OCI-LY7 (cell line): Measurements from ENCODE around the gene TTC24. TPM values are rescaled to one million over a fixed set of nuclear protein-coding genes. Genes with fewer than 3 reads are reported as not detected.

Experiments used
- BruUV-seq: library from RNA; stranded (reverse); fragments of 400-500 nt; replicated peaks from 2 replicates; lab custom pipeline; 2021; lab: Mats Ljungman, UMichigan
- CTCF ChIA-PET: fragments of 300-600 bp; sonication (Branson Sonifier 250); formaldehyde crosslinking; loops from one replicate; lab custom pipeline; 2022; ENCODE audit warnings: antibody characterized with exemption; ENCODE audit not compliant: unreplicated experiment; lab: Charles Lee
- POLR2A ChIA-PET: fragments of 300-600 bp; sonication (Branson Sonifier 250); formaldehyde crosslinking; loops from one replicate; lab custom pipeline; 2022; ENCODE audit warnings: antibody characterized with exemption; lab: Charles Lee
- DNase-seq: peaks from one replicate; pipeline ENCODE4 v3.0.0-alpha.2; 2015; ENCODE audit warnings: low spot score
- H2AFZ ChIP-seq: fragments of 200-600 bp; sonication (generic), shearing (Covaris generic); 2 replicates; pipeline ENCODE4 v1.6.1; 2014; ENCODE audit warnings: mild to moderate bottlenecking, antibody characterized with exemption, low read length, moderate library complexity
- H3K27ac ChIP-seq: fragments of 200-600 bp; sonication (generic); 2 replicates; pipeline ENCODE4 v1.5.1; 2014; ENCODE audit warnings: mixed run types, low read depth, mild to moderate bottlenecking, moderate library complexity, low read length, inconsistent platforms; ENCODE audit not compliant: poor library complexity, severe bottlenecking
- H3K36me3 ChIP-seq: fragments of 200-600 bp; sonication (generic); 2 replicates; pipeline ENCODE4 v1.6.1; 2014; ENCODE audit warnings: mild to moderate bottlenecking, antibody characterized with exemption, low read length, moderate library complexity, mixed read lengths; ENCODE audit not compliant: insufficient read depth
- H3K4me1 ChIP-seq: fragments of 200-600 bp; sonication (generic); 2 replicates; pipeline ENCODE4 v1.5.1; 2014; ENCODE audit warnings: mild to moderate bottlenecking, low read length; ENCODE audit not compliant: insufficient read depth, poor library complexity, severe bottlenecking
- H3K4me2 ChIP-seq: fragments of 200-600 bp; sonication (generic); 2 replicates; pipeline ENCODE4 v1.6.1; 2014; ENCODE audit warnings: mild to moderate bottlenecking, low read length
- H3K4me3 ChIP-seq: fragments of 200-600 bp; sonication (generic); 2 replicates; pipeline ENCODE4 v1.5.1; 2014; ENCODE audit warnings: mild to moderate bottlenecking, low read depth, low read length; ENCODE audit not compliant: poor library complexity, severe bottlenecking
- H3K79me2 ChIP-seq: fragments of 200-600 bp; sonication (generic); 2 replicates; pipeline ENCODE4 v1.6.1; 2016; ENCODE audit warnings: low read depth, mild to moderate bottlenecking, low read length, moderate library complexity, mixed read lengths; ENCODE audit not compliant: insufficient read depth
- H3K9me2 ChIP-seq: fragments of 200-600 bp; sonication (generic); 2 replicates; pipeline ENCODE4 v1.6.1; 2016; ENCODE audit warnings: mild to moderate bottlenecking, low read length, mixed read lengths; ENCODE audit not compliant: insufficient read depth
- H3K9me3 ChIP-seq: fragments of 200-600 bp; sonication (generic); 2 replicates; pipeline ENCODE4 v1.6.1; 2014; ENCODE audit warnings: mild to moderate bottlenecking, mixed run types, low read length, mixed read lengths
- H4K20me1 ChIP-seq: fragments of 200-600 bp; sonication (generic); 2 replicates; pipeline ENCODE4 v1.6.1; 2014; ENCODE audit warnings: mild to moderate bottlenecking, antibody characterized with exemption, low read length, moderate library complexity, mixed read lengths; ENCODE audit not compliant: insufficient read depth
- CTCF ChIP-seq: fragments of 200-600 bp; sonication (generic); conservative IDR thresholded peaks from 2 replicates; pipeline ENCODE4 v1.5.1; 2014; ENCODE audit warnings: mild to moderate bottlenecking, antibody characterized with exemption, low read length, moderate library complexity, mixed read lengths
- EZH2phosphoT487 ChIP-seq: fragments of 200-600 bp; sonication (generic); IDR thresholded peaks from 2 replicates; pipeline ENCODE4 v1.6.1; 2018; ENCODE audit warnings: low read depth, borderline replicate concordance, mild to moderate bottlenecking, mixed run types, antibody characterized with exemption, low read length, moderate library complexity, mixed read lengths
- intact Hi-C: fragments of 100-400 bp; cut with micrococcal nuclease; formaldehyde crosslinking; loops from one replicate; pipeline ENCODE4 v1.10.0; 2022; ENCODE audit not compliant: unreplicated experiment
- total RNA-seq, 2 experiments: library from RNA; depleted of rRNA in 1 of 2; stranded (reverse); fragments of >200 nt in 1 of 2; shearing (Covaris generic) in 1 of 2; gene quantifications; 2 replicates each; pipeline ENCODE4 v1.2.3, GENCODE V29; 2014 to 2022

Gene TTC24
- total RNA-seq, 2 experiments from 2014 or later, result 2.8 to 11.9 TPM

GRCh38 chr1:156612666-156613065 is 33.1 kb downstream of the TTC24 start:
- DNase-seq, result no peak
- intact Hi-C loops, result no loop called here
- H3K9me3 ChIP-seq, result no peaks in the 10 kb centered on the region

GRCh38 chr1:156615946-156616345 is 36.4 kb downstream of the TTC24 start:
- ChIA-PET POLR2A (no interaction called here), CTCF (no interaction called here)
- H3K27ac ChIP-seq, result no peak overlapping the region
- no peak overlapping the region for H3K4me2 ChIP-seq
- H3K9me3 ChIP-seq, result no peaks in the 10 kb centered on the region
- no peaks in the 10 kb centered on the region for H3K9me2 ChIP-seq
- no peak overlapping the region for H3K4me3 ChIP-seq
- no peak for DNase-seq
- intact Hi-C loops, result no loop called here
- H4K20me1 ChIP-seq, result no peaks in the 10 kb centered on the region
- no peaks in the 10 kb centered on the region for H3K79me2 ChIP-seq
- TF ChIP-seq CTCF, result no peak
- TF ChIP-seq EZH2phosphoT487, result no peak
- no TSS peak for BruUV-seq
- no peak overlapping the region for H2AFZ ChIP-seq
- H3K4me1 ChIP-seq, result no peaks in the 10 kb centered on the region
- no peaks in the 10 kb centered on the region for H3K36me3 ChIP-seq

More at GRCh38 chr1:156612666-156613065, 33.1 kb downstream of the TTC24 start:
- no peaks in the 10 kb centered on the region for H3K79me2 ChIP-seq
- no peaks in the 10 kb centered on the region for H3K36me3 ChIP-seq
- H3K9me2 ChIP-seq, result no peaks in the 10 kb centered on the region
- no peak overlapping the region for H2AFZ ChIP-seq
- TF ChIP-seq EZH2phosphoT487 (no peak), CTCF (no peak)
- peaks cover 15% of the 10 kb centered on the region for H3K4me1 ChIP-seq
- no peak overlapping the region for H3K27ac ChIP-seq
- H3K4me2 ChIP-seq, result no peak overlapping the region
- H3K4me3 ChIP-seq, result no peak overlapping the region
- ChIA-PET POLR2A (interaction anchor here (0.8 to 1.2 kb wide), 3 partner anchors 11 to 42 kb away, joined by 3 to 4 read pairs (median 3); partner anchors contain the start of gene NAXE), CTCF (no interaction called here)
- H4K20me1 ChIP-seq, result no peaks in the 10 kb centered on the region
- no TSS peak for BruUV-seq

GRCh38 chr1:156616463-156616862 is 36.9 kb downstream of the TTC24 start:
- intact Hi-C loops, result no loop called here
- CTCF ChIA-PET, result no interaction called here
- H3K36me3 ChIP-seq, result no peaks in the 10 kb centered on the region

More at GRCh38 chr1:156616463-156616862, 36.9 kb downstream of the TTC24 start:
- Histone ChIP-seq H3K4me2 (no peak overlapping the region), H3K9me2 (no peaks in the 10 kb centered on the region), H4K20me1 (no peaks in the 10 kb centered on the region), H3K9me3 (no peaks in the 10 kb centered on the region), H3K27ac (no peak overlapping the region), H3K4me3 (no peak overlapping the region), H2AFZ (no peak overlapping the region), H3K79me2 (no peaks in the 10 kb centered on the region), H3K4me1 (no peaks in the 10 kb centered on the region)
- BruUV-seq, result no TSS peak
- POLR2A ChIA-PET, result no interaction called here
- TF ChIP-seq EZH2phosphoT487, result no peak
- TF ChIP-seq CTCF, result no peak
- DNase-seq, result no peak
